ENCODE results near the gene HSPB9.
"Not testable (repeated sequence)": the region's sequence is repeated elsewhere in the genome, so short reads cannot be mapped to it uniquely, and the experiment has no call there.

Gene HSPB9

DNA sequence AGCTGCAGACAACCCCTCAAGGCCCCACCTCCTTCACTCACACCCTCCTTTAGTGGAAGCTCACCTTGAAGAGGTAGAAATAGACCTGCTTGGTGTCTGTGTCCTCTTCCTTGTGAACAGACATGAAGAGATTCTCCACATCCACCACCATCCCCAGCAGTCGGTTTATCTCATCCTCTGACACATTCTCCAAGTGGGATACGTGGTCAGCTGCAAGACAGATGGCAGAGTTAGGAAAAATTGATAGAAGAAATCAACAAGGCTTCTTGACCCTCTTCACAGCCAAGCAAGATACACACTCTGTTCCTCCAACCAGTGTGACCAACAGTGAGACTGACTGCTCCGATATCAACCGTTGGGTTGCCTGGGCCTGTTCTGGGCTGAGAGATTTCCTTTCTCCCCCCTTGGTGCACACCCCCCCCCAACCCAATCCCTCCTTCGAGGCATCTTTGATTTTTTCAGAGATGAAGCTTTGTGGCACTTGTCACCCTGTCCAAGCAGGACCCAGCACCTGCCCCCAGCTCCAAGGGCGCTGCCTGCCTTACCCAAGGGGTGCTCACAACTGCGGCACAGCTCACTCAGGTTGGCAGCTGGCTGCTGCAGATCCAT lies 2.3 kb upstream of the HSPB9 start:
- no peak for DNase-seq (ENCODE audit: low read depth)

GRCh38 chr17:42120770-42121769 lies 1.5 kb upstream of the HSPB9 start, which contains the start of gene KAT2A:
KAT2A (minus strand) TSS chr17:42121367; CDS start chr17:42121304, 63 bp downstream.
- peak; percentile 66 for DNase-seq (ENCODE audit: low read depth)

- no peak for DNase-seq (ENCODE audit: low read depth)
Measured at GRCh38 chr17:42124256-42124655, 1.7 kb downstream of the HSPB9 start.

DNA sequence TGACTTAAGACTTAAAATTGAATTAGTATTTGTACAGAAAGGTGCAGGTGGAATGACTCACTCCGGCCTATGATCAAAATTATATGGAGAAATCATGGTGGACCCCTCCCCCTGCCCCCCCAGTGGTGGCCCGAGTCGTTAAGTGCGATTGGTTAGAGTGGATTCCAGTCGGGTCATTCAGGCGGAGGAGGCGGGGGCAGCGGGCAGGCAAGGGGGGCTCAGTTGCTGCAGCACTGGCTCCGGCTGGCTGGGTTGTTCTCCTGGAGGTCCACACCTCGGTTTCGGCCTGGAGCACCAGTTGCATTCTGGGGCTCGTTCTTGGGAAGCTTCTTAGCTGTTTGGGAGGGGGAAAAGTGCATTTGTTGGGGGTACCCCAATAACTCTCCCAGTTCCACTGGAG lies 3.0 kb downstream of the HSPB9 start:
- no peak for DNase-seq (ENCODE audit: low read depth)

DNA sequence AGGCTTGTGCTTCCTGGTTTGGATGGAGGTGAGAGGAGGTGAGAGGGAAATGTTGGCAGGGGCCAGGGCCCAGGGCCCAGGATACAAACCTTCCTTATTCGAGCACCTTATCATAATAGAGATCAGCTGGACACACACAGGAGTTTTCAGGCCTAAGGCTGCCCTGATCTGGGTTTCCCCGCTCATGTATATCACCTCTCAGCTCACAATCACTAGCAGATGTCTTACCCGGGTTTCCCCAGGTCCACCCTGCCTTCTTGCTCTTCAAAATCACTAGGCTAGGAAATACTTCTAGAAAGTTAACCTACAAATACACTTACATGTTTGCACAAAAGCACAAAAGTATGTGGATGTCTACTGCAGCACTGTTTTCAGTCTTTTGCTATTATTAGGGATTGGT lies 4.2 kb downstream of the HSPB9 start:
- no peak for DNase-seq (ENCODE audit: low read depth)

- DNase-seq (ENCODE audit: low read depth), result no peak
Measured at GRCh38 chr17:42127414-42127813, 4.8 kb downstream of the HSPB9 start.

GRCh38 chr17:42129109-42129837 lies 6.7 kb downstream of the HSPB9 start:
- DNase-seq (ENCODE audit: low read depth), result no peak

GRCh38 chr17:42130310-42130936 lies 7.8 kb downstream of the HSPB9 start:
- DNase-seq (ENCODE audit: low read depth), result no peak

GRCh38 chr17:42131232-42131631 lies 8.6 kb downstream of the HSPB9 start:
- DNase-seq (ENCODE audit: low read depth), result no peak

DNA sequence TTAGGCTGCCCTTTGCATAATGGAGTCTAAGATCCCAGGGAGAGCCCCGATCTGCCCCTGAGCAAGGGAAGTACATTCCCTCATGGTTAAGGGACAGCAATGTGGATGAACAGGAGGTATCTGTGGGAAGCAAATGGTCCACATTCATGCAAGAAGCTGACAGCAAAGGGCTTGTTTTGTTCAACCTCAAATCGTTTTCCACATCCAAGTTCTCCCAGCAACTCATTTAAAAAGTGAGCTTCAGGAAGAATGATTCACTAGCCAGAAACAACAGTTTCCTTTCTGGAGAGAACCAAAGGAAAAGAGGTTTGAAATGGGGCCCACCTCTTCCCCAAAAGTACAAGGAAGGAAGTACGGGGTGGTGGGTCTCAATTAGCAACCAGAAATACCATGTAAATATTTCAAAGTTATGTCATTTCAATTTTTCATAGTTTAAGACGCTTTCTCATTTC lies 9.4 kb downstream of the HSPB9 start:
- DNase-seq (ENCODE audit: low read depth), result no peak

- no peak for DNase-seq (ENCODE audit: low read depth)
Measured at GRCh38 chr17:42132941-42133340, 10.3 kb downstream of the HSPB9 start.

DNA sequence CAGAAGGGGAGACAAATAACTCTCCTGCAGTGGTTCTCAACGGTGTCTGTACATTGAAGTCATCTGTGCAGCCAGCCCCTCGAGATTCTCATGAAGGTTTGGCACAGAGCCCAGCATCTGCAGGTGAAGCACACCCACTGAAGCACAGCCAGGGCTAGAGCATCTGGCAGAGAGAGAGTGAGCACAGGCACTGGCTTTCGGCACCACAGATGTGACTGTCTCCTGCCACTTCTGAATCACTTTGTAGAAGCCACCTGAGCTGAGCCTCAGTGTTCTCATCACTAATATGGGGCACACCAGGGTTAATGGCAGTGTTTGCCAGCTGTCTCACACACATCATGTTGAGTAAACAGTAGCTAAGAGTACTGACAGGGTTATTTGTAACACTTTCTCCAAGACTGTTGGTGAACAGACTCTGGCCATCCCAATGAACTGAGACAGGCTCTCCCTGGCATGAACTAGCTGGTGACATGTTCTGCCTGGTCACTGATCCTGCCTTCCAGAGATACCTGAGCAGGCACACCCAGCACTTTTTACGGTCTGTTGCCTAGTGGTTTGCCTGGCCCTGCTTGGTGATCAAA lies 10.9 kb downstream of the HSPB9 start:
- no peak for DNase-seq (ENCODE audit: low read depth)

DNA sequence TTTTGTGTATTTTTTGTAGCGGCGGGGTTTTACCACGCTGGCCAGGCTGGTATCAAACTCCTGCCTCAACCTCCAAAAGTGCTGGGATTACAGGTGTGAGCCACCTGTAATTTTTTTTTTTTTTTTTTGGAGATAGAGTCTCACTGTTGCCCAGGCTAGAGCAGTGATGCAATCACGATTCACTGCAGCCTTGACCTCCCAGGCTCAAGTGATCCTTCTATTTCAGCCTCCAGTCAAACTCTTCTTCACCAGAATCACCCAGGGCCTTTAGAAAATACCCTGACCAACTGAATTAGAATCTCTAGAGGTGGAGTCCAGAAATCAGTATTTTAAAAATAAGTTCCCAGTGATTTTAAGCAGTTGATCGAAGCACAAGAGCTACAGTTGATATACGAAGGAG lies 12.5 kb downstream of the HSPB9 start:
- no peak for DNase-seq (ENCODE audit: low read depth)

DNA sequence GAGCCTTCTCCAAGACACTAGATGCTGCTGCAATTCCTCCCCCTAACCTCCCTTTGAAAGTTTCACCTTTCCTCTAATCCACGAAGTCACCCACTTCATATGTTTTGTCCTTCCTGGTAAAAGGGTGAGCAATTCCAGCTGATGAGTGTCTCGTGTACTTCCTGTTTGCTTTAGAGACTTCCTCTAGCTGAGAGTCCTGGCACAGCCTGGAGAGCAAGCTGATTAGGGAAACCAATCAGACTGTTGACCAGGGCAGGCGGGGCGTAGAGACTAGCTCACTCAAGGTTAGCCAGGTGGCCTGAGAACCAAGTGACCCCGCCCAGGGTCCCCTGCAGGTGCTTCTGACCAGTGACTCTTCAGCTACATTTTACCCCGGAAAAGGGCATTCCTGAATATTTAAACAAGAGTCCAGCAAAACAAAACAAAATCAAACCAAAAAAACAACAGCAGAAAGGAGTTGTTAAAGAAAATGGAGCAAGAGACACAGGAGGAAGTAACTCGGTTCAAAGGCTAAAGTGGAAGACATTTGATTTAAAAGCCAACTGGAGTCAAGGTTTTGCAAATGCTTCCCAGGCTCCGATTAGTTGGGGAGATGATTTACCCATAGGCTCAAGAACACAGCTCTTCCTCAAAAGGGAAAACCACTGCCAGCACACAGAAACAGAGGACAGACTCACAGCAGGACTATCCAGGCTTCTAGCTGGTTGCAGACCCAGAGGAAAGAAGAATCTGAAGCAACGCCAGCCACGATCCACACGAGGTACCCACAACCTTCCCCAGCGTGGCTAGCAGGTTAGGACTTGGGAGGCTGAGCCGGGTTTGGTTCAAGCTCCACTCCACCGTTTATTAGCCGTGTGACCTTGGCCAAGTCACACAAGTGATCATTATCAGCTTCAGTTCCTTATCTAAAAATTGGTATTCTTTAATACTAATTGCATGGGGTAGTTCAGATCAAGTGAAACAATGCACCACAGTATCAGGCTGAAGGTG lies 13.4 kb downstream of the HSPB9 start:
- DNase-seq (ENCODE audit: low read depth), result no peak

DNA sequence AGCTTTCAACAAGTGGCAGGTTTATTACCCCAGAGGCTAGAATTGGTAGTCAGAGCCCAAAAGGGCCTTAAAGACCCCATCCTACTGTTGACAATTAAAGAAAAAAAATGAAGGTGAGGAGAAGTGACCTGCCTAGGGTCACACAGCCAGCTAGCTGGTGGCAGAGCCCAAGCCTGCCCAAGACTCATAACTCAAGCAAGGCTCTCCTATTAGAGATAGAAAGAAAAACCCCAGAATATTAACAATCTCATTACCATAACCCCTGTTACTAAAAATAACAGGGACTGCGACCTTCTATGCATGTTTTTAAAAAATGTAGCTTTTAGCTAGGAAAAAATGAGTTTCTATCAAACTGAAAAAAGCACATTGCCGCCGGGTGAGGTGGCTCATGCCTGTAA lies 14.0 kb downstream of the HSPB9 start:
- DNase-seq (ENCODE audit: low read depth), result no peak

DNA sequence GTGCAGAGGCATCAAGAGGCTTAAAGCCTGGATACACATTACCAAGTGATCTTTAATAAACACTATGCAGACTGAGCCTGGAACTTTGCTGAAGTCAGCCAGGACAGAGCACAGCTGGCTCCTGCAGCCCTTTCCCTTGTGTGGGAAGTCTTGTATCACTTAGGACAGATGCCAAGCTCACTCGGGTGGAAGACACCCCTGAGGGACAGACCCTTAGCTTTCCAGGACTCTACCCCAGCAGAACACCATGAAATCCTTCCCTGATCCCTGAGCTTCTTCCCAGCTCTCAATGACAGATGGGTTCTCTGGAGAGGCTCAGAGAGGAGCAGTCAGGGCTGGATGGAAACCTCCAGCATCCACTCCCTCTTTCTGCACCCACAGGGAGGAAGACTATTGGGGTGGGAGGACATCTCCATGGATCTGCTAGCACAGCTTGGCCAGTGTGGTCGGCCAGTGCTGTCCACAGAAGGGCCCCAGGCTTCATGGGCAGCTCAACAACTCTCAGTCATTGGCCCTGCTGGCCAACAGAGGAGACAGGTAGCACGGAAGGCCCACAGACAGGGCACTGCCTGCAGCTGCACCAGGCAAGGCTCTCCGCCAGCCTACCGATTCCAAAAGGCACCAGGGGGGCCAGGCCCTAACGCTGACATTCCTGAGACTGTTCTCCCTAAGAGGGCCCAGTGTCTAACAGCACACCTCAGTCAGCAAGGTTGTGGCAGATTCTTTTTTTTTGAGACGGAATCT lies 16.3 kb downstream of the HSPB9 start:
- DNase-seq (ENCODE audit: low read depth), result no peak

GRCh38 chr17:42140690-42141089 lies 18.1 kb downstream of the HSPB9 start:
- DNase-seq (ENCODE audit: low read depth), result not testable (repeated sequence)

GRCh38 chr17:42141382-42141781 lies 18.8 kb downstream of the HSPB9 start:
- no peak for DNase-seq (ENCODE audit: low read depth)

- no peak for DNase-seq (ENCODE audit: low read depth)
Measured at GRCh38 chr17:42142371-42142896, 19.8 kb downstream of the HSPB9 start.
